ENCODE data around the gene NMNAT1. TPM values are rescaled to one million over a fixed set of nuclear protein-coding genes. Genes with fewer than 3 reads are reported as not detected.

NMNAT1 gene
- total RNA-seq, 1 experiment from 2014 or later = 8.6 TPM

DNA sequence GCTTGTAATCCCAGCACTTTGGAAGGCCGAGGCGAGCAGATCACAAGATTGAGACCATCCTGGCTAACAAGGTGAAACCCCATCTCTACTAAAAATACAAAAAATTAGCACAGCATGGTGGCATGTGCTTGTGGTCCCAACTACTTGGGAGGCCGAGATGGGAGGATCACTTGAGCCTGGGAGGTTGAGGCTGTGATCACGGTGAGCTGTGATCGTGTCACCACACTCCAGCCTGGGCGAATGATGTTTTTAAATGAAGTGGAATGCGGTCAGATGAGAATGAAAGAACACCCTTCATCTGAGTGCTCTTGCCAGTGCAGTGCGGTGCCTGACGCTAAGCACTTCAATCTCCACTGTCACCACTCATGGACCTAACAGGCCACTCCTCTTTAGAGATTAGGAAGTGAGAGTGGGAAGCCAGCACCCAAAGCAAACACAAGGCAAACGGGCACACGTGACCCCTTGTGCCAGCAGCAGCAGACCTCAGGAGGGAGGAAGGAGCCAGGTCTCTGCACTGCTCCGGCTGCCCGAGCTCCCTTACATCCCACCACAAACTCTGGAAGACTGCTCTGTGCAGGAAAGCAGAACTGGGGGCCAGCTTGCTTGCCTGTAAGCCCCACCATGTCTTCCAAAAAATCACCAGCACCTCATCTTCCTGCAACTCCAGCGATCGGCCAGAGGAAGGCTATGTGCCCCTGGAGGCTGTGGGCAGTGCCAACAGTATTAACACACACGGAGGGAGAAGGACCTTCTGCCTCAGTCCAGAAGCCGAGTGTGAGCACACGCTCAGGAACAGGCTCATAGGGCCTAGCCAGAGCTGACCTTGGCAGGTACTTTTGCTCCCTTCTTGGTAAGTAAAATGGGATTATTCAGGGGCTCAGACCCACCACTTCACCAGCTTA is 42.9 kb upstream of the NMNAT1 start:
- H2AFZ ChIP-seq (ENCODE audit: low read depth, low read length, poor library complexity, severe bottlenecking) = no peak overlapping the region
- ATAC-seq (no peak), DNase-seq (ENCODE audit: low read depth, low spot score) (no peak)
- no peaks in the 10 kb centered on the region; the same call in 1 of the 2 replicates for H3K79me2 ChIP-seq (ENCODE audit: insufficient read depth, low read length)
- H3K36me3 ChIP-seq (ENCODE audit: control insufficient read depth in 1 of 2, insufficient read depth in 2 of 2, low read length in 2 of 2) = no peaks in the 10 kb centered on the region
- H3K4me2 ChIP-seq (ENCODE audit: low read length) = peak overlapping the region; percentile 9; the same call in 1 of the 2 replicates
- peaks cover 24 to 61% of the 10 kb centered on the region in 2 experiments for H3K4me1 ChIP-seq (ENCODE audit: control insufficient read depth in 1 of 2, insufficient read depth in 2 of 2, low read length in 2 of 2)
- BruUV-seq (replicated peaks) = no TSS peak
- no peak overlapping the region for H3K27ac ChIP-seq (ENCODE audit: low read depth, low read length)
- no peaks in the 10 kb centered on the region for H4K20me1 ChIP-seq (ENCODE audit: insufficient read depth)
- RAD21 ChIA-PET (ENCODE audit: low non-redundant PET in 1 of 2, low total read pairs in 2 of 2, uncharacterized antibody in 2 of 2, unreplicated experiment in 2 of 2) = no interaction called here
- no peaks in the 10 kb centered on the region for H3K27me3 ChIP-seq (ENCODE audit: insufficient read depth, low read length)
- POLR2A ChIA-PET = interaction anchor here (0.7 kb wide), 1 partner anchor 10 kb away, joined by 4 read pairs; no protein-coding TSS in a partner anchor
- no peak for TF ChIP-seq ELF1 (IDR thresholded peaks at IDR 0.05; ENCODE audit: borderline replicate concordance, low read depth)
- H3K9ac ChIP-seq (ENCODE audit: low read length) = no peak overlapping the region
- no peaks in the 10 kb centered on the region for H3K9me3 ChIP-seq (ENCODE audit: control insufficient read depth in 1 of 2, insufficient read depth in 1 of 2, low read depth in 1 of 2, low read length in 2 of 2)
- H3K9me2 ChIP-seq (ENCODE audit: insufficient read depth) = no peaks in the 10 kb centered on the region
- no peak overlapping the region for H3K4me3 ChIP-seq (replicated peaks in 1 of 2; ENCODE audit: low read depth in 1 of 2, low read length in 2 of 2)
- CTCF ChIA-PET = no interaction called here
- intact Hi-C loops (cut with micrococcal nuclease) = no loop called here

DNA sequence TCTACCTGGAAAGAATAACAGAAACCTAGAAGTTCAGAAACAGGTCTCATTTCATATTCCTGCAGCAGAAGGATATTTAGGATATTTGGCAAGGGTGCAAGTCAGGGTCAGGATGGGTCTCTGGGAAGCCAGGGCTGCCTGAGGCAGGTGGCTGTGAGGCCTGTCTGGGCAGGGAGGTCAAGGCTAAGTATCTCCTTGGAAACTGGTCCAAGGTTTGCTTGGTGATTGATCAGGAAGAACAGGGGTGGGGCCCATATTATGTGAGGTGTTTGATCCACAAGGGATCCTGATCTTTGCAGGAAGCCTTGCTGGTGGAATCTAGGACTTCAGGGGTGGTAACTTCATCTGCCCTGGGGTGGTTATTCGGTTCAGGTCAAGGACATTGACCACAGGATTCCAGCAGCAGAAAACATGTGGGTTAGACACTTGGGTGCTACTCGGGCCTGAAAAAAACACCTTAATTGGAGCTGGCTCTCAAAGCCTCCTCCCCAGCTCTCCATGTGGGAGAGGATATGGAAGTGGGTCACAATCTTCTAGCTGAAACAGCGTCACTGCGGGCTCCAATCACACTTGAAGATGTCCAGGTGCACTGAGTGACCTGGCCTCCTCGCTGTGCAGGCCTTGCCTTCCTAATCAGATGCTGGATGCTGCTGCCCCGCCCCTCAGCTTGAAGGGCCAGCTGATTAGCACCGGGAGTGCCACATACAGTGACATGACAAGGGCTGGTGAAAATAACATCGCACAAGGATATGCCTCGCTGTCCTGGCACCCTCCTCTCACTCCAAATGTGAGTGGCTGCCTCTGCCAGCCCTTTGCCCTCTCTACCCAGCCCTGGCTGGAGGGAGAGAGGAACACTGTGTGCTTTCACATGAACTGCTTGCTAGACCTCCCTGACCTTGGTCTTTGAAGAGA is 41.9 kb upstream of the NMNAT1 start:
- ChIA-PET RAD21 (ENCODE audit: low non-redundant PET in 1 of 2, low total read pairs in 2 of 2, uncharacterized antibody in 2 of 2, unreplicated experiment in 2 of 2) (no interaction called here), CTCF (interaction anchor here (0.6 kb wide), 1 partner anchor 199 kb away, joined by 3 read pairs; no protein-coding TSS in a partner anchor), POLR2A (no interaction called here)
- H3K9me3 ChIP-seq (ENCODE audit: control insufficient read depth in 1 of 2, insufficient read depth in 1 of 2, low read depth in 1 of 2, low read length in 2 of 2) = no peaks in the 10 kb centered on the region
- H3K4me3 ChIP-seq (replicated peaks in 1 of 2; ENCODE audit: low read depth in 1 of 2, low read length in 2 of 2) = no peak overlapping the region
- no peak overlapping the region for H3K4me2 ChIP-seq (ENCODE audit: low read length)
- H2AFZ ChIP-seq (ENCODE audit: low read depth, low read length, poor library complexity, severe bottlenecking) = no peak overlapping the region
- DNase-seq (ENCODE audit: low read depth, low spot score) = no peak
- no peaks in the 10 kb centered on the region for H3K27me3 ChIP-seq (ENCODE audit: insufficient read depth, low read length)
- intact Hi-C loops (cut with micrococcal nuclease) = no loop called here
- H3K36me3 ChIP-seq (ENCODE audit: control insufficient read depth in 1 of 2, insufficient read depth in 2 of 2, low read length in 2 of 2) = no peaks in the 10 kb centered on the region
- no peak overlapping the region for H3K27ac ChIP-seq (ENCODE audit: low read depth, low read length)
- no peak for ATAC-seq
- H3K9ac ChIP-seq (ENCODE audit: low read length) = no peak overlapping the region
- no TSS peak for BruUV-seq (replicated peaks)
- H3K4me1 ChIP-seq (ENCODE audit: control insufficient read depth in 1 of 2, insufficient read depth in 2 of 2, low read length in 2 of 2) = peaks cover 24 to 53% of the 10 kb centered on the region in 2 experiments
- H4K20me1 ChIP-seq (ENCODE audit: insufficient read depth) = no peaks in the 10 kb centered on the region
- no peaks in the 10 kb centered on the region for H3K9me2 ChIP-seq (ENCODE audit: insufficient read depth)
- H3K79me2 ChIP-seq (ENCODE audit: insufficient read depth, low read length) = no peaks in the 10 kb centered on the region; the same call in 1 of the 2 replicates
- TF ChIP-seq RAD21 (IDR thresholded peaks at IDR 0.05; ENCODE audit: low read depth) = no peak
- TF ChIP-seq CEBPB (IDR thresholded peaks at IDR 0.05; ENCODE audit: low read depth) = no peak
- TF ChIP-seq, protein P1, sequence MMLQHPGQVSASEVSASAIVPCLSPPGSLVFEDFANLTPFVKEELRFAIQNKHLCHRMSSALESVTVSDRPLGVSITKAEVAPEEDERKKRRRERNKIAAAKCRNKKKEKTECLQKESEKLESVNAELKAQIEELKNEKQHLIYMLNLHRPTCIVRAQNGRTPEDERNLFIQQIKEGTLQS (IDR thresholded peaks at IDR 0.05) = no peak
- TF ChIP-seq, protein P2, sequence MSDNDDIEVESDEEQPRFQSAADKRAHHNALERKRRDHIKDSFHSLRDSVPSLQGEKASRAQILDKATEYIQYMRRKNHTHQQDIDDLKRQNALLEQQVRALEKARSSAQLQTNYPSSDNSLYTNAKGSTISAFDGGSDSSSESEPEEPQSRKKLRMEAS (IDR thresholded peaks at IDR 0.05) = no peak
- TF ChIP-seq SP1 (IDR thresholded peaks at IDR 0.05; ENCODE audit: low read depth) = no peak
- TF ChIP-seq, protein P3, sequence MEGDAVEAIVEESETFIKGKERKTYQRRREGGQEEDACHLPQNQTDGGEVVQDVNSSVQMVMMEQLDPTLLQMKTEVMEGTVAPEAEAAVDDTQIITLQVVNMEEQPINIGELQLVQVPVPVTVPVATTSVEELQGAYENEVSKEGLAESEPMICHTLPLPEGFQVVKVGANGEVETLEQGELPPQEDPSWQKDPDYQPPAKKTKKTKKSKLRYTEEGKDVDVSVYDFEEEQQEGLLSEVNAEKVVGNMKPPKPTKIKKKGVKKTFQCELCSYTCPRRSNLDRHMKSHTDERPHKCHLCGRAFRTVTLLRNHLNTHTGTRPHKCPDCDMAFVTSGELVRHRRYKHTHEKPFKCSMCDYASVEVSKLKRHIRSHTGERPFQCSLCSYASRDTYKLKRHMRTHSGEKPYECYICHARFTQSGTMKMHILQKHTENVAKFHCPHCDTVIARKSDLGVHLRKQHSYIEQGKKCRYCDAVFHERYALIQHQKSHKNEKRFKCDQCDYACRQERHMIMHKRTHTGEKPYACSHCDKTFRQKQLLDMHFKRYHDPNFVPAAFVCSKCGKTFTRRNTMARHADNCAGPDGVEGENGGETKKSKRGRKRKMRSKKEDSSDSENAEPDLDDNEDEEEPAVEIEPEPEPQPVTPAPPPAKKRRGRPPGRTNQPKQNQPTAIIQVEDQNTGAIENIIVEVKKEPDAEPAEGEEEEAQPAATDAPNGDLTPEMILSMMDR (IDR thresholded peaks at IDR 0.05 in 2 of 3, conservative IDR thresholded peaks at IDR 0.05 in 1 of 3; ENCODE audit: borderline replicate concordance in 1 of 3, insufficient read depth in 1 of 3, low read depth in 2 of 3, low read length in 2 of 3) = no peak
- no peak for TF ChIP-seq CBX3 (IDR thresholded peaks at IDR 0.05; ENCODE audit: low read depth)
- no peak for TF ChIP-seq EZH2 (IDR thresholded peaks at IDR 0.05)
- TF ChIP-seq, protein P4, sequence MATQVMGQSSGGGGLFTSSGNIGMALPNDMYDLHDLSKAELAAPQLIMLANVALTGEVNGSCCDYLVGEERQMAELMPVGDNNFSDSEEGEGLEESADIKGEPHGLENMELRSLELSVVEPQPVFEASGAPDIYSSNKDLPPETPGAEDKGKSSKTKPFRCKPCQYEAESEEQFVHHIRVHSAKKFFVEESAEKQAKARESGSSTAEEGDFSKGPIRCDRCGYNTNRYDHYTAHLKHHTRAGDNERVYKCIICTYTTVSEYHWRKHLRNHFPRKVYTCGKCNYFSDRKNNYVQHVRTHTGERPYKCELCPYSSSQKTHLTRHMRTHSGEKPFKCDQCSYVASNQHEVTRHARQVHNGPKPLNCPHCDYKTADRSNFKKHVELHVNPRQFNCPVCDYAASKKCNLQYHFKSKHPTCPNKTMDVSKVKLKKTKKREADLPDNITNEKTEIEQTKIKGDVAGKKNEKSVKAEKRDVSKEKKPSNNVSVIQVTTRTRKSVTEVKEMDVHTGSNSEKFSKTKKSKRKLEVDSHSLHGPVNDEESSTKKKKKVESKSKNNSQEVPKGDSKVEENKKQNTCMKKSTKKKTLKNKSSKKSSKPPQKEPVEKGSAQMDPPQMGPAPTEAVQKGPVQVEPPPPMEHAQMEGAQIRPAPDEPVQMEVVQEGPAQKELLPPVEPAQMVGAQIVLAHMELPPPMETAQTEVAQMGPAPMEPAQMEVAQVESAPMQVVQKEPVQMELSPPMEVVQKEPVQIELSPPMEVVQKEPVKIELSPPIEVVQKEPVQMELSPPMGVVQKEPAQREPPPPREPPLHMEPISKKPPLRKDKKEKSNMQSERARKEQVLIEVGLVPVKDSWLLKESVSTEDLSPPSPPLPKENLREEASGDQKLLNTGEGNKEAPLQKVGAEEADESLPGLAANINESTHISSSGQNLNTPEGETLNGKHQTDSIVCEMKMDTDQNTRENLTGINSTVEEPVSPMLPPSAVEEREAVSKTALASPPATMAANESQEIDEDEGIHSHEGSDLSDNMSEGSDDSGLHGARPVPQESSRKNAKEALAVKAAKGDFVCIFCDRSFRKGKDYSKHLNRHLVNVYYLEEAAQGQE (IDR thresholded peaks at IDR 0.05; ENCODE audit: low read depth) = no peak
- no peak for TF ChIP-seq EGR1 (IDR thresholded peaks at IDR 0.05; ENCODE audit: low read depth)
- no peak for TF ChIP-seq ELF1 (IDR thresholded peaks at IDR 0.05; ENCODE audit: borderline replicate concordance, low read depth)

Data from HCT116 (cell line).